Erythroblast (primary cell): ENCODE data around the gene FARP1.

Experiments
- GATA1 ChIP-seq: IDR thresholded peaks from 2 replicates; pipeline ENCODE4 v1.6.1; 2011; ENCODE audit warnings: low read depth, mild to moderate bottlenecking, control low read depth, low read length, moderate library complexity
- POLR2A ChIP-seq: IDR thresholded peaks from 2 replicates; pipeline ENCODE4 v1.6.1; 2011; ENCODE audit warnings: mild to moderate bottlenecking, low read length

DNA sequence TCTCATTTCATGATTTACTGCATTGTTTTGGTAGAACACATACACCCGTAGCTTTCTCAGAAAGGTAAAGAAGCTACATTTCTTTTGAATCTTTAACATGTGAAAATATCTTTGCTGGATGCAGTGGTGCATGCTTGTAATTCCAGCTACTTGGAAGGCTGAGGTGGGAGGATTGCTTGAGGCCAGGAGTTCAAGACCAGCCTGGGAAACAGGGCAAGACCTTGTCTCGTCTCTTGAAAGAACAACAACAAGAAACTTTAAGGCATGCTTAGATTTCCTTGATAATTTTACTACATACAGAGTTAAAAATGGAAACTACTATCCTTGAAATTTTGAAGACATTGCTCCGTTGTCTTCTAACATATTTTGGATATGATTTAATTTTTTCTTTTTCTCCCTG is 26.4 kb downstream of the FARP1 start:
- no peak for TF ChIP-seq POLR2A
- no peak for TF ChIP-seq GATA1
